GM10847 (cell line): ENCODE data around the gene ITPRID2.

Experiments used
- POLR2A ChIP-seq: IDR thresholded peaks from 2 replicates; pipeline ENCODE4 v1.6.1; 2011; ENCODE audit not compliant: insufficient read length; ENCODE audit errors: extremely low read depth

ITPRID2 gene

GRCh38 chr2:181971032-181971431 is 79.5 kb downstream of the ITPRID2 start:
- no peak for TF ChIP-seq POLR2A

- TF ChIP-seq POLR2A = no peak
Observed at GRCh38 chr2:181972431-181973170, 81.1 kb downstream of the ITPRID2 start.

- TF ChIP-seq POLR2A = no peak
Observed at GRCh38 chr2:181973171-181973783, 81.7 kb downstream of the ITPRID2 start.

- no peak for TF ChIP-seq POLR2A
Observed at GRCh38 chr2:181977661-181978350, 86.3 kb downstream of the ITPRID2 start.

GRCh38 chr2:181978351-181979150 is 87.0 kb downstream of the ITPRID2 start:
- TF ChIP-seq POLR2A = no peak
